ENCODE results near the gene LRRTM4. TPM values are rescaled to one million over a fixed set of nuclear protein-coding genes. Genes with fewer than 3 reads are reported as not detected.

Gene LRRTM4
- total RNA-seq, 4 donors from 2014 or later: not detected

GRCh38 chr2:77314721-77315120, 207.5 kb downstream of the LRRTM4 start:
- TF ChIP-seq POLR2A (IDR thresholded peaks at IDR 0.05) (no peak), CTCF (IDR thresholded peaks at IDR 0.05) (no peak)
- Histone ChIP-seq H3K27me3 (no peaks in the 10 kb centered on the region), H3K4me3 (replicated peaks in 1 of 3) (no peak overlapping the region), H3K27ac (no peak overlapping the region), H3K36me3 (no peaks in the 10 kb centered on the region), H3K4me1 (no peaks in the 10 kb centered on the region), H3K9me3 (no peaks in the 10 kb centered on the region)
- no peak for DNase-seq
- intact Hi-C loops (cut with DNase I): no loop called here
- WGBS, 2 donors: 56 to 66% methylated on average over 5 of the region's 5 CpGs

GRCh38 chr2:77310416-77310815, 211.8 kb downstream of the LRRTM4 start:
- no peak for DNase-seq
- no peak overlapping the region for H3K27ac ChIP-seq
- H3K36me3 ChIP-seq: no peaks in the 10 kb centered on the region
- no peaks in the 10 kb centered on the region for H3K9me3 ChIP-seq
- no peak overlapping the region for H3K4me3 ChIP-seq (replicated peaks in 1 of 3)
- WGBS, 2 donors: 71 to 74% methylated on average over 3 of the region's 3 CpGs
- TF ChIP-seq POLR2A (IDR thresholded peaks at IDR 0.05) (no peak), CTCF (IDR thresholded peaks at IDR 0.05) (no peak)
- intact Hi-C loops (cut with DNase I): no loop called here
- H3K4me1 ChIP-seq: no peaks in the 10 kb centered on the region
- H3K27me3 ChIP-seq: no peaks in the 10 kb centered on the region

GRCh38 chr2:77309725-77310124, 212.5 kb downstream of the LRRTM4 start:
- Histone ChIP-seq H3K27me3 (no peaks in the 10 kb centered on the region), H3K4me1 (no peaks in the 10 kb centered on the region), H3K36me3 (no peaks in the 10 kb centered on the region), H3K27ac (no peak overlapping the region), H3K4me3 (replicated peaks in 1 of 3) (no peak overlapping the region), H3K9me3 (no peaks in the 10 kb centered on the region)
- intact Hi-C loops (cut with DNase I): no loop called here
- TF ChIP-seq CTCF (IDR thresholded peaks at IDR 0.05) (no peak), POLR2A (IDR thresholded peaks at IDR 0.05) (no peak)
- 72 to 94% methylated on average over 2 of the region's 2 CpGs for WGBS, 2 donors
- DNase-seq: no peak

- H3K4me1 ChIP-seq: no peaks in the 10 kb centered on the region
- H3K27ac ChIP-seq: no peak overlapping the region
- H3K9me3 ChIP-seq: no peaks in the 10 kb centered on the region
- no peaks in the 10 kb centered on the region for H3K27me3 ChIP-seq
- TF ChIP-seq CTCF (IDR thresholded peaks at IDR 0.05): no peak
- no peak for TF ChIP-seq POLR2A (IDR thresholded peaks at IDR 0.05)
- H3K36me3 ChIP-seq: no peaks in the 10 kb centered on the region
- DNase-seq: no peak
- no peak overlapping the region for H3K4me3 ChIP-seq (replicated peaks in 1 of 3)
- intact Hi-C loops (cut with DNase I): no loop called here
- 61 to 76% methylated on average over 1 of the region's 1 CpG for WGBS, 2 donors
Measured at GRCh38 chr2:77301441-77301840, 220.7 kb downstream of the LRRTM4 start.

GRCh38 chr2:77296791-77297190, 225.4 kb downstream of the LRRTM4 start:
- H3K27me3 ChIP-seq: no peaks in the 10 kb centered on the region

More at GRCh38 chr2:77296791-77297190, 225.4 kb downstream of the LRRTM4 start:
- TF ChIP-seq CTCF (IDR thresholded peaks at IDR 0.05) (no peak), POLR2A (IDR thresholded peaks at IDR 0.05) (no peak)
- Histone ChIP-seq H3K9me3 (no peaks in the 10 kb centered on the region), H3K4me1 (no peaks in the 10 kb centered on the region), H3K36me3 (no peaks in the 10 kb centered on the region), H3K27ac (no peak overlapping the region), H3K4me3 (replicated peaks in 1 of 3) (no peak overlapping the region)
- intact Hi-C loops (cut with DNase I): no loop called here
- no peak for DNase-seq
- WGBS, 2 donors: 84 to 86% methylated on average over 5 of the region's 5 CpGs

Data from thyroid gland (tissue), 4 donors.